Panc1 (cell line): Measurements from ENCODE around the gene OR8G5. TPM values are rescaled to one million over a fixed set of nuclear protein-coding genes. Genes with fewer than 3 reads are reported as not detected.

Source experiments
- ATAC-seq: fragments of 200-7000 bp; cut with Tn5 transposase; 2 replicates; pipeline ENCODE4 v1.9.1; 2020; ENCODE audit warnings: mild to moderate bottlenecking, moderate library complexity
- BruUV-seq: library from RNA; stranded (reverse); fragments of 400-500 nt; replicated peaks from 2 replicates; lab custom pipeline; 2021; lab: Mats Ljungman, UMichigan
- CTCF ChIA-PET: fragments of 300-600 bp; sonication (Branson Sonifier 250); formaldehyde crosslinking; loops from one replicate; lab custom pipeline; 2022; ENCODE audit warnings: antibody characterized with exemption; lab: Charles Lee
- POLR2A ChIA-PET: fragments of 300-600 bp; sonication (Branson Sonifier 250); formaldehyde crosslinking; loops from one replicate; lab custom pipeline; 2022; ENCODE audit warnings: antibody characterized with exemption; lab: Charles Lee
- DNase-seq: peaks from one replicate; pipeline ENCODE4 v3.0.0-alpha.2; 2010; ENCODE audit warnings: low read depth, low spot score
- H3K27ac ChIP-seq: 2 replicates; pipeline ENCODE4 v1.5.1; 2011; ENCODE audit warnings: mild to moderate bottlenecking, low read length, inconsistent platforms
- H3K27me3 ChIP-seq: fragments of 200-500 bp; sonication (Bioruptor generic); 2 replicates; pipeline ENCODE4 v1.6.0; 2014; ENCODE audit warnings: low read length, inconsistent platforms; ENCODE audit not compliant: control insufficient read depth, insufficient read depth
- H3K36me3 ChIP-seq: fragments of 200-500 bp; sonication (Bioruptor generic); 2 replicates; pipeline ENCODE4 v1.5.1; 2014; ENCODE audit warnings: inconsistent platforms, mild to moderate bottlenecking, low read length, moderate library complexity; ENCODE audit not compliant: control insufficient read depth, insufficient read depth
- H3K4me1 ChIP-seq: 2 replicates; pipeline ENCODE4 v1.5.1; 2011; ENCODE audit warnings: inconsistent platforms, mild to moderate bottlenecking, low read length, moderate library complexity; ENCODE audit not compliant: control insufficient read depth, insufficient read depth
- H3K4me3 ChIP-seq, 2 experiments: 2 replicates each; pipeline ENCODE4 v1.5.1; 2011 to 2012; ENCODE audit warnings: low read depth in 2 of 2, low read length in 2 of 2, mild to moderate bottlenecking in 2 of 2, inconsistent platforms in 1 of 2, moderate library complexity in 1 of 2
- H3K9me3 ChIP-seq: fragments of 200-500 bp; sonication (Bioruptor generic); 2 replicates; pipeline ENCODE4 v1.5.1; 2014; ENCODE audit warnings: low read depth, mild to moderate bottlenecking, inconsistent platforms, low read length, moderate library complexity; ENCODE audit not compliant: control insufficient read depth, insufficient read depth
- CTCF ChIP-seq: fragments of 450-650 bp; IDR thresholded peaks from 2 replicates; pipeline ENCODE4 v1.5.1; 2017; ENCODE audit warnings: mild to moderate bottlenecking
- POLR2AphosphoS5 ChIP-seq: IDR thresholded peaks from 2 replicates; pipeline ENCODE4 v1.6.1; 2012; ENCODE audit warnings: mild to moderate bottlenecking, low read depth, low read length, moderate library complexity
- REST ChIP-seq, 2 experiments: IDR thresholded peaks; 2 replicates each; pipeline ENCODE4 v1.6.1; 2011 to 2012; ENCODE audit warnings: low read depth in 2 of 2, control low read depth in 1 of 2, low read length in 1 of 2, mild to moderate bottlenecking in 1 of 2, moderate library complexity in 1 of 2; ENCODE audit not compliant: insufficient read depth in 1 of 2
- SIN3A ChIP-seq: IDR thresholded peaks from 2 replicates; pipeline ENCODE4 v1.6.1; 2012; ENCODE audit warnings: low read depth, mild to moderate bottlenecking, low read length, moderate library complexity, borderline replicate concordance; ENCODE audit not compliant: insufficient read depth
- TCF7L2 ChIP-seq: IDR thresholded peaks from 2 replicates; pipeline ENCODE4 v1.6.1; 2011; ENCODE audit warnings: mild to moderate bottlenecking, low read depth, low read length, inconsistent platforms
- in situ Hi-C: cut with HindIII; loops from 2 replicates; pipeline ENCODE4 v1.10.0; 2016; ENCODE audit warnings: low sequenced_read_pairs, low pct_unique_long_range_greater_than_20kb
- intact Hi-C: fragments of 100-400 bp; cut with micrococcal nuclease; formaldehyde crosslinking; loops from one replicate; pipeline ENCODE4 v1.10.0; 2022; ENCODE audit not compliant: unreplicated experiment
- total RNA-seq: library from RNA; stranded (reverse); gene quantifications from one replicate; pipeline ENCODE4 v1.2.1, GENCODE V29; 2021; ENCODE audit not compliant: unreplicated experiment

OR8G5 gene
- total RNA-seq, 1 experiment from 2014 or later = not detected

- Histone ChIP-seq H3K4me3 (no peak overlapping the region), H3K36me3 (no peaks in the 10 kb centered on the region), H3K4me1 (no peaks in the 10 kb centered on the region), H3K9me3 (no peaks in the 10 kb centered on the region), H3K27me3 (no peaks in the 10 kb centered on the region), H3K27ac (no peak overlapping the region)
- ChIA-PET POLR2A (no interaction called here), CTCF (no interaction called here)
- in situ Hi-C loops (no loop called here), intact Hi-C loops (no loop called here)
- no TSS peak for BruUV-seq
- no peak for ATAC-seq
- TF ChIP-seq REST (IDR thresholded peaks at IDR 0.05; ENCODE audit: insufficient read depth in 1 of 2, low read depth in 2 of 2, low read length in 1 of 2) (no peak), TCF7L2 (no peak), CTCF (no peak), POLR2AphosphoS5 (no peak), SIN3A (no peak)
- DNase-seq = no peak
Observed at GRCh38 chr11:124311670-124312069, 55.5 kb downstream of the OR8G5 start.

- ATAC-seq = no peak
- in situ Hi-C loops = no loop called here
- no peak for DNase-seq
- Histone ChIP-seq H3K4me1 (no peaks in the 10 kb centered on the region), H3K27me3 (no peaks in the 10 kb centered on the region), H3K9me3 (no peaks in the 10 kb centered on the region), H3K27ac (no peak overlapping the region), H3K4me3 (no peak overlapping the region), H3K36me3 (no peaks in the 10 kb centered on the region)
- TF ChIP-seq SIN3A = no peak
- no peak for TF ChIP-seq CTCF
- TF ChIP-seq REST (IDR thresholded peaks at IDR 0.05; ENCODE audit: insufficient read depth in 1 of 2, low read depth in 2 of 2, low read length in 1 of 2) = no peak
- no peak for TF ChIP-seq POLR2AphosphoS5
- TF ChIP-seq TCF7L2 = no peak
- intact Hi-C loops = no loop called here
- CTCF ChIA-PET = no interaction called here
- BruUV-seq = no TSS peak
- POLR2A ChIA-PET = no interaction called here
Observed at GRCh38 chr11:124313131-124313530, 57.0 kb downstream of the OR8G5 start.
